HUES64 (cell line): ENCODE results near the gene STARD4.

ENCODE experiments used
- H3K27ac ChIP-seq: 2 replicates; pipeline ENCODE4 v1.7.0; 2013; ENCODE audit warnings: low read depth, low read length, inconsistent platforms
- H3K27me3 ChIP-seq: 2 replicates; pipeline ENCODE4 v1.6.1; 2013; ENCODE audit warnings: mild to moderate bottlenecking, low read length; ENCODE audit not compliant: insufficient read depth
- H3K36me3 ChIP-seq: 2 replicates; pipeline ENCODE4 v1.6.1; 2013; ENCODE audit warnings: mild to moderate bottlenecking, low read length; ENCODE audit not compliant: insufficient read depth
- H3K4me1 ChIP-seq: 2 replicates; pipeline ENCODE4 v1.6.1; 2013; ENCODE audit warnings: mild to moderate bottlenecking, low read length, moderate library complexity; ENCODE audit not compliant: insufficient read depth
- H3K4me3 ChIP-seq: 2 replicates; pipeline ENCODE4 v1.5.1; 2013; ENCODE audit warnings: mild to moderate bottlenecking, low read length, moderate library complexity
- H3K9ac ChIP-seq: 2 replicates; pipeline ENCODE4 v1.6.1; 2013; ENCODE audit warnings: mild to moderate bottlenecking, low read depth, low read length
- H3K9me3 ChIP-seq: 2 replicates; pipeline ENCODE4 v1.6.1; 2013; ENCODE audit warnings: low read depth, low read length; ENCODE audit not compliant: insufficient read depth
- WGBS: fragments of 150-250, 120-280 bp; methylation state at CpG from one replicate; pipeline ENCODE4 v1.1.7; 2013; ENCODE audit warnings: missing lambda C conversion rate; 5-methylcytosine and 5-hydroxymethylcytosine counted together

STARD4 gene

GRCh38 chr5:111518777-111519176 is 6.4 kb upstream of the STARD4 start:
- Histone ChIP-seq H3K4me3 (no peak overlapping the region), H3K4me1 (peaks cover 4% of the 10 kb centered on the region; the same call in 1 of the 2 replicates), H3K36me3 (no peaks in the 10 kb centered on the region), H3K27me3 (no peaks in the 10 kb centered on the region), H3K9ac (no peak overlapping the region), H3K27ac (no peak overlapping the region), H3K9me3 (no peaks in the 10 kb centered on the region)
- 95% methylated on average over 2 of the region's 2 CpGs for WGBS

GRCh38 chr5:111517853-111518501 is 5.6 kb upstream of the STARD4 start:
- peaks cover 11% of the 10 kb centered on the region for H3K4me1 ChIP-seq
- H3K27me3 ChIP-seq: no peaks in the 10 kb centered on the region
- H3K4me3 ChIP-seq: no peak overlapping the region
- 95% methylated on average over 5 of the region's 5 CpGs for WGBS
- no peak overlapping the region for H3K9ac ChIP-seq
- no peaks in the 10 kb centered on the region for H3K9me3 ChIP-seq
- no peaks in the 10 kb centered on the region for H3K36me3 ChIP-seq
- no peak overlapping the region for H3K27ac ChIP-seq

GRCh38 chr5:111514087-111514486 is 1.8 kb upstream of the STARD4 start:
- WGBS: no CpG with 5 or more reads among the region's 3 CpGs
- H3K4me3 ChIP-seq: no peak overlapping the region

GRCh38 chr5:111513131-111513520 is 791 bp upstream of the STARD4 start:
- peak overlapping the region; percentile 71 for H3K27ac ChIP-seq
- H3K36me3 ChIP-seq: no peaks in the 10 kb centered on the region
- WGBS: 57% methylated on average over 6 of the region's 6 CpGs

More at GRCh38 chr5:111514087-111514486, 1.8 kb upstream of the STARD4 start:
- Histone ChIP-seq H3K4me1 (peaks cover 35% of the 10 kb centered on the region), H3K36me3 (no peaks in the 10 kb centered on the region), H3K9ac (peak overlapping the region; percentile 4; the same call in 1 of the 2 replicates), H3K27me3 (no peaks in the 10 kb centered on the region), H3K9me3 (no peaks in the 10 kb centered on the region), H3K27ac (no peak overlapping the region)

GRCh38 chr5:111511831-111512374 is 432 bp downstream of the STARD4 start:
- Histone ChIP-seq H3K9ac (peak overlapping the region; percentile 76), H3K4me3 (peak overlapping the region; percentile 81), H3K27me3 (no peaks in the 10 kb centered on the region), H3K4me1 (peaks cover 46% of the 10 kb centered on the region), H3K27ac (peak overlapping the region; percentile 82), H3K9me3 (no peaks in the 10 kb centered on the region), H3K36me3 (peaks cover 6% of the 10 kb centered on the region; the same call in 1 of the 2 replicates)
- WGBS: under 1% methylated on average over 32 of the region's 32 CpGs

More at GRCh38 chr5:111513131-111513520, 791 bp upstream of the STARD4 start:
- Histone ChIP-seq H3K27me3 (no peaks in the 10 kb centered on the region), H3K9me3 (no peaks in the 10 kb centered on the region), H3K9ac (peak overlapping the region; percentile 51), H3K4me1 (peaks cover 41% of the 10 kb centered on the region), H3K4me3 (peak overlapping the region; percentile 81)

GRCh38 chr5:111511174-111511830 is 1.0 kb downstream of the STARD4 start:
- no peaks in the 10 kb centered on the region for H3K27me3 ChIP-seq
- H3K4me1 ChIP-seq: peaks cover 46% of the 10 kb centered on the region
- peaks cover 12% of the 10 kb centered on the region for H3K36me3 ChIP-seq
- 5% methylated on average over 2 of the region's 2 CpGs for WGBS
- H3K27ac ChIP-seq: no peak overlapping the region
- peak overlapping the region; percentile 76 for H3K9ac ChIP-seq
- peak overlapping the region; percentile 81 for H3K4me3 ChIP-seq
- no peaks in the 10 kb centered on the region for H3K9me3 ChIP-seq

- 100% methylated on average over 1 of the region's 1 CpG for WGBS
- Histone ChIP-seq H3K4me1 (peaks cover 45% of the 10 kb centered on the region), H3K9me3 (no peaks in the 10 kb centered on the region), H3K9ac (peak overlapping the region; percentile 28; the same call in 1 of the 2 replicates), H3K27ac (no peak overlapping the region), H3K4me3 (peak overlapping the region; percentile 81; the same call in 1 of the 2 replicates), H3K27me3 (no peaks in the 10 kb centered on the region), H3K36me3 (peaks cover 33% of the 10 kb centered on the region)
Measured at GRCh38 chr5:111509119-111509518, 3.2 kb downstream of the STARD4 start.

- Histone ChIP-seq H3K36me3 (peaks cover 46% of the 10 kb centered on the region), H3K4me1 (peaks cover 34% of the 10 kb centered on the region), H3K9me3 (no peaks in the 10 kb centered on the region), H3K27ac (no peak overlapping the region), H3K27me3 (no peaks in the 10 kb centered on the region), H3K9ac (no peak overlapping the region), H3K4me3 (no peak overlapping the region)
- 95% methylated on average over 2 of the region's 4 CpGs for WGBS
Measured at GRCh38 chr5:111507276-111507675, 5.1 kb downstream of the STARD4 start.

GRCh38 chr5:111505096-111505495 is 7.2 kb downstream of the STARD4 start:
- Histone ChIP-seq H3K4me3 (no peak overlapping the region), H3K36me3 (peaks cover 64% of the 10 kb centered on the region)
- WGBS: 97% methylated on average over 1 of the region's 1 CpG

GRCh38 chr5:111502956-111503355 is 9.4 kb downstream of the STARD4 start:
- H3K27me3 ChIP-seq: no peaks in the 10 kb centered on the region
- no peak overlapping the region for H3K27ac ChIP-seq
- no peaks in the 10 kb centered on the region for H3K9me3 ChIP-seq
- H3K36me3 ChIP-seq: peaks cover 86% of the 10 kb centered on the region
- H3K4me3 ChIP-seq: no peak overlapping the region
- H3K9ac ChIP-seq: no peak overlapping the region
- H3K4me1 ChIP-seq: peaks cover 3% of the 10 kb centered on the region; the same call in 1 of the 2 replicates

More at GRCh38 chr5:111505096-111505495, 7.2 kb downstream of the STARD4 start:
- Histone ChIP-seq H3K27ac (no peak overlapping the region), H3K27me3 (no peaks in the 10 kb centered on the region), H3K4me1 (peaks cover 20% of the 10 kb centered on the region), H3K9ac (no peak overlapping the region), H3K9me3 (no peaks in the 10 kb centered on the region)

GRCh38 chr5:111498346-111498745 is 14.0 kb downstream of the STARD4 start:
- no peak overlapping the region for H3K27ac ChIP-seq
- no peaks in the 10 kb centered on the region for H3K4me1 ChIP-seq
- peaks cover 85% of the 10 kb centered on the region for H3K36me3 ChIP-seq
- H3K9me3 ChIP-seq: no peaks in the 10 kb centered on the region
- 100% methylated on average over 1 of the region's 1 CpG for WGBS
- H3K4me3 ChIP-seq: no peak overlapping the region
- no peak overlapping the region for H3K9ac ChIP-seq
- no peaks in the 10 kb centered on the region for H3K27me3 ChIP-seq
